Prostate gland (tissue), 2 donors: Measurements from ENCODE around the gene NHSL2. TPM values are rescaled to one million over a fixed set of nuclear protein-coding genes. Genes with fewer than 3 reads are reported as not detected.

ENCODE experiments used
- DNase-seq: peaks from one replicate; pipeline ENCODE4 v3.0.0-alpha.2; 2019; ENCODE audit warnings: low spot score
- H3K27ac ChIP-seq, 2 donors: fragments of 200-600 bp; sonication (generic); 2 replicates each; pipeline ENCODE4 v1.5.1; 2017 to 2019
- H3K27me3 ChIP-seq: fragments of 200-600 bp; sonication (generic); replicated peaks from 2 replicates; pipeline ENCODE4 v1.5.1; 2019; ENCODE audit not compliant: insufficient read depth
- H3K36me3 ChIP-seq, 2 donors: fragments of 200-600 bp; sonication (generic); 1 replicate in 1 of 2; 2 replicates in 1 of 2; pipeline versions ENCODE4 v1.5.1 to v1.8.1; 2017 to 2019
- H3K4me1 ChIP-seq: fragments of 200-600 bp; sonication (generic); replicated peaks from 2 replicates; pipeline ENCODE4 v1.5.1; 2019
- H3K4me3 ChIP-seq, 2 donors: fragments of 200-600 bp; sonication (generic); 2 replicates each; pipeline ENCODE4 v1.5.1; 2017 to 2019
- H3K9me3 ChIP-seq: fragments of 200-600 bp; sonication (generic); 2 replicates; pipeline ENCODE4 v1.5.1; 2017
- CTCF ChIP-seq, 4 experiments: fragments of 200-600 bp in 2 of 4; fragments of 450-650 bp in 2 of 4; sonication (generic) in 2 of 4; IDR thresholded peaks; 1 replicate in 3 of 4; 2 replicates in 1 of 4; pipeline ENCODE4 v1.5.1; 2016 to 2019; ENCODE audit warnings: antibody characterized with exemption in 4 of 4, mild to moderate bottlenecking in 2 of 4, moderate library complexity in 2 of 4
- POLR2A ChIP-seq: fragments of 450-650 bp; IDR thresholded peaks from one replicate; pipeline ENCODE4 v1.6.1; 2016; ENCODE audit warnings: antibody characterized with exemption, mild to moderate bottlenecking
- POLR2AphosphoS5 ChIP-seq: sonication (generic); formaldehyde crosslinking; IDR thresholded peaks from one replicate; pipeline ENCODE4 v1.6.1; 2017; ENCODE audit warnings: antibody characterized with exemption
- WGBS: methylation state at CpG from one replicate; pipeline ENCODE4 v1.1.5; 2018; 5-methylcytosine and 5-hydroxymethylcytosine counted together
- intact Hi-C: fragments of 100-400 bp; cut with DNase I; formaldehyde crosslinking; loops from one replicate; pipeline ENCODE4 v1.14.2; 2022
- total RNA-seq, 2 donors: library from RNA; depleted of rRNA; stranded (reverse); fragments of >200 nt; gene quantifications; one replicate each; pipeline ENCODE4 v1.1.0, GENCODE V29; 2016

NHSL2 gene
- total RNA-seq, 2 donors from 2014 or later: 4.2 to 28.2 TPM

- intact Hi-C loops: no loop called here
- 100% methylated on average over 3 of the region's 3 CpGs for WGBS
- H3K27ac ChIP-seq: peak overlapping the region in 1 of 2 donors; percentile 48
- TF ChIP-seq POLR2AphosphoS5 (no peak), POLR2A (no peak), CTCF (IDR thresholded peaks at IDR 0.05) (no peak)
- no peaks in the 10 kb centered on the region for H3K27me3 ChIP-seq
- DNase-seq: no peak
- H3K9me3 ChIP-seq: no peaks in the 10 kb centered on the region
- H3K4me1 ChIP-seq: no peaks in the 10 kb centered on the region
- no peak overlapping the region for H3K4me3 ChIP-seq
- H3K36me3 ChIP-seq: no peaks in the 10 kb centered on the region
Observed at GRCh38 chrX:72020788-72021187, 110.1 kb downstream of the NHSL2 start.

- no peaks in the 10 kb centered on the region for H3K27me3 ChIP-seq
- TF ChIP-seq CTCF (IDR thresholded peaks at IDR 0.05) (peak in 1 of 4 experiments; percentile 22), POLR2A (no peak), POLR2AphosphoS5 (no peak)
- 47% methylated on average over 2 of the region's 2 CpGs for WGBS
- H3K4me1 ChIP-seq: no peaks in the 10 kb centered on the region
- intact Hi-C loops: no loop called here
- H3K4me3 ChIP-seq: no peak overlapping the region
- H3K36me3 ChIP-seq: no peaks in the 10 kb centered on the region
- H3K27ac ChIP-seq: no peak overlapping the region
- no peaks in the 10 kb centered on the region for H3K9me3 ChIP-seq
- no peak for DNase-seq
Observed at GRCh38 chrX:72021975-72022374, 111.3 kb downstream of the NHSL2 start.

- TF ChIP-seq CTCF (IDR thresholded peaks at IDR 0.05) (no peak), POLR2AphosphoS5 (no peak), POLR2A (no peak)
Observed at GRCh38 chrX:72023071-72023470, 112.4 kb downstream of the NHSL2 start.

GRCh38 chrX:72025236-72025770, 114.7 kb downstream of the NHSL2 start:
- WGBS: 92% methylated on average over 2 of the region's 6 CpGs
- Histone ChIP-seq H3K9me3 (no peaks in the 10 kb centered on the region), H3K36me3 (no peaks in the 10 kb centered on the region), H3K4me3 (no peak overlapping the region), H3K4me1 (no peaks in the 10 kb centered on the region), H3K27ac (no peak overlapping the region), H3K27me3 (no peaks in the 10 kb centered on the region)
- TF ChIP-seq POLR2A (no peak), CTCF (IDR thresholded peaks at IDR 0.05) (no peak), POLR2AphosphoS5 (no peak)
- no peak for DNase-seq
- intact Hi-C loops: no loop called here

More at GRCh38 chrX:72023071-72023470, 112.4 kb downstream of the NHSL2 start:
- Histone ChIP-seq H3K4me3 (no peak overlapping the region), H3K9me3 (no peaks in the 10 kb centered on the region), H3K36me3 (no peaks in the 10 kb centered on the region), H3K27ac (no peak overlapping the region), H3K27me3 (no peaks in the 10 kb centered on the region), H3K4me1 (no peaks in the 10 kb centered on the region)
- no peak for DNase-seq
- intact Hi-C loops: no loop called here
- WGBS: 56% methylated on average over 2 of the region's 2 CpGs

GRCh38 chrX:72026341-72027023, 115.8 kb downstream of the NHSL2 start:
- TF ChIP-seq CTCF (IDR thresholded peaks at IDR 0.05) (no peak), POLR2AphosphoS5 (no peak), POLR2A (no peak)
- no peak for DNase-seq
- no peak overlapping the region for H3K4me3 ChIP-seq
- no peaks in the 10 kb centered on the region for H3K4me1 ChIP-seq
- H3K27ac ChIP-seq: no peak overlapping the region
- 40% methylated on average over 2 of the region's 3 CpGs for WGBS
- H3K27me3 ChIP-seq: no peaks in the 10 kb centered on the region
- H3K9me3 ChIP-seq: no peaks in the 10 kb centered on the region
- H3K36me3 ChIP-seq: no peaks in the 10 kb centered on the region
- intact Hi-C loops: no loop called here
